Progenitor cell of endocrine pancreas (in vitro differentiated cells): ENCODE measurements around the gene ARHGAP18. TPM values are rescaled to one million over a fixed set of nuclear protein-coding genes. Genes with fewer than 3 reads are reported as not detected.
"Not testable (repeated sequence)": the region's sequence is repeated elsewhere in the genome, so short reads cannot be mapped to it uniquely, and the experiment has no call there.

Source experiments
- DNase-seq: peaks from one replicate; pipeline ENCODE4 v3.0.0; 2021; ENCODE audit warnings: low spot score; ENCODE audit not compliant: unreplicated experiment
- H3K27ac Mint-ChIP-seq: 2 replicates; pipeline ENCODE4 v1.8.0; 2021; ENCODE audit warnings: mild to moderate bottlenecking, moderate library complexity, mixed read lengths
- H3K27me3 Mint-ChIP-seq: 2 replicates; pipeline ENCODE4 v1.8.0; 2021; ENCODE audit warnings: mixed read lengths
- H3K36me3 Mint-ChIP-seq: 2 replicates; pipeline ENCODE4 v1.8.0; 2022; ENCODE audit warnings: mixed read lengths; ENCODE audit not compliant: insufficient read depth
- H3K4me1 Mint-ChIP-seq: 2 replicates; pipeline ENCODE4 v1.8.0; 2021; ENCODE audit warnings: low read depth, mixed read lengths
- H3K4me3 Mint-ChIP-seq: 2 replicates; pipeline ENCODE4 v1.8.0; 2021; ENCODE audit warnings: low read depth, mild to moderate bottlenecking, moderate library complexity, mixed read lengths
- H3K9me3 Mint-ChIP-seq: 2 replicates; pipeline ENCODE4 v1.8.0; 2021; ENCODE audit warnings: low read depth, mixed read lengths
- CTCF ChIP-seq: fragments of 200-600 bp; sonication (generic); IDR thresholded peaks from one replicate; pipeline ENCODE4 v1.5.0; 2021; ENCODE audit warnings: antibody characterized with exemption, mild to moderate bottlenecking; ENCODE audit not compliant: unreplicated experiment
- total RNA-seq: library from RNA; stranded (reverse); gene quantifications from 2 replicates; pipeline ENCODE4 v1.2.1, GENCODE V29; 2021

ARHGAP18 gene
- total RNA-seq, 1 donor from 2014 or later, result 26.9 TPM

GRCh38 chr6:129578315-129578714 lies 131.7 kb downstream of the ARHGAP18 start:
- TF ChIP-seq CTCF, result no peak
- Mint-ChIP-seq H3K27me3 (no peaks in the 10 kb centered on the region), H3K36me3 (peaks cover 22% of the 10 kb centered on the region), H3K27ac (no peak overlapping the region), H3K4me1 (no peaks in the 10 kb centered on the region), H3K4me3 (no peak overlapping the region), H3K9me3 (peaks cover 5% of the 10 kb centered on the region)
- no peak for DNase-seq

GRCh38 chr6:129577691-129578090 lies 132.3 kb downstream of the ARHGAP18 start:
- peaks cover 5% of the 10 kb centered on the region for H3K9me3 Mint-ChIP-seq
- no peaks in the 10 kb centered on the region for H3K4me1 Mint-ChIP-seq
- TF ChIP-seq CTCF, result no peak

GRCh38 chr6:129576456-129576855 lies 133.5 kb downstream of the ARHGAP18 start:
- Mint-ChIP-seq H3K4me1 (no peaks in the 10 kb centered on the region), H3K4me3 (no peak overlapping the region), H3K27me3 (no peaks in the 10 kb centered on the region), H3K36me3 (peaks cover 35% of the 10 kb centered on the region), H3K27ac (no peak overlapping the region), H3K9me3 (peaks cover 13% of the 10 kb centered on the region)
- DNase-seq, result no peak
- no peak for TF ChIP-seq CTCF

More at GRCh38 chr6:129577691-129578090, 132.3 kb downstream of the ARHGAP18 start:
- Mint-ChIP-seq H3K27me3 (no peaks in the 10 kb centered on the region), H3K36me3 (peaks cover 25% of the 10 kb centered on the region), H3K4me3 (no peak overlapping the region), H3K27ac (no peak overlapping the region)
- no peak for DNase-seq

GRCh38 chr6:129575378-129576118 lies 134.4 kb downstream of the ARHGAP18 start:
- Mint-ChIP-seq H3K4me3 (no peak overlapping the region), H3K4me1 (no peaks in the 10 kb centered on the region), H3K9me3 (peaks cover 13% of the 10 kb centered on the region), H3K27ac (no peak overlapping the region), H3K36me3 (peaks cover 40% of the 10 kb centered on the region), H3K27me3 (no peaks in the 10 kb centered on the region)
- TF ChIP-seq CTCF, result peak; percentile 66
- no peak for DNase-seq

- Mint-ChIP-seq H3K9me3 (peaks cover 13% of the 10 kb centered on the region), H3K36me3 (peaks cover 47% of the 10 kb centered on the region)
- H3K27ac Mint-ChIP-seq, H3K4me1 Mint-ChIP-seq, DNase-seq, H3K27me3 Mint-ChIP-seq, H3K4me3 Mint-ChIP-seq: not testable (repeated sequence)
Measured at GRCh38 chr6:129574605-129575004, 135.4 kb downstream of the ARHGAP18 start.

- H3K4me3 Mint-ChIP-seq, DNase-seq, H3K27ac Mint-ChIP-seq, H3K4me1 Mint-ChIP-seq, H3K27me3 Mint-ChIP-seq: not testable (repeated sequence)
- peaks cover 13% of the 10 kb centered on the region for H3K9me3 Mint-ChIP-seq
- H3K36me3 Mint-ChIP-seq, result peaks cover 45% of the 10 kb centered on the region
Measured at GRCh38 chr6:129570929-129571328, 139.0 kb downstream of the ARHGAP18 start.
